GM18508 (cell line): ENCODE data around the gene NELFB.

Experiments
- ATAC-seq: cut with Tn5 transposase; IDR thresholded peaks from one replicate; pipeline ENCODE4 v1.9.1; 2021; ENCODE audit warnings: moderate number of reproducible peaks; ENCODE audit not compliant: insufficient read depth, unreplicated experiment

NELFB gene

DNA sequence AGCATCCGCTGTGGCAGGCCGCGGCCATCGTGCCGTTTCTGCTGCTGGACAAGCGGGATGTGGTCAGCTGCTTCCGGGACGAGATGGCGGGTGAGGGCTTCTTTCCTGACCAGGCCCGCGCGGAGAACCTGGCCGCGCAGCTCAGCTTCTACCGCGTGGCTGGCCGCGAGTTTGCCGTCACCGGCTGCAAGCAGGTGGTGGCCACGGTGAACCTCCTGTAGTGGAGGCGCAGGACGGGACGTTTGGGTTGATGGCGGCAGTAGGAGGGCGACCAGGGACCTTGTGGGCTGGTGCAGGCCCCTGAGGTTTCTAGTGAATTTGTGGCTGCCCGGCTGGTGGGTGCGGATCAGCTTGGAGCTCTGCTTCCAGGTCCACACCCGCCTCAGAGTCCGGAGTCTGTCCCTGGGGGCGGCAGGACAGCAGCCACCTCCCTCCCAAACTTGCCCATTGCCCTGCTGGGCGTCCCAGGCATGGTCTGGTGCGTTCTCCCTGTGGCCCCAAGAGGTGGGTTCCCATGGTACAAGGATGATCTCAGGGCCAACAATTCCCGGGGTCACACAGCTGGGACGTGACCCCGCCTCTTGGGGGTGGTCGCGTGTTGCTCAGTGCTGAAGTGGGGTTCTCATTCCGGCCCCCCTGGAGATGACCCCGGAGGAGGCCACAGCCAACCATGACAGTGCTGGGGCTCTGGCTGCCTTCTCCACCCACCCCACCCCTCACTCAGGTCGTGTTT lies 24.8 kb downstream of the NELFB start:
- no peak for ATAC-seq

DNA sequence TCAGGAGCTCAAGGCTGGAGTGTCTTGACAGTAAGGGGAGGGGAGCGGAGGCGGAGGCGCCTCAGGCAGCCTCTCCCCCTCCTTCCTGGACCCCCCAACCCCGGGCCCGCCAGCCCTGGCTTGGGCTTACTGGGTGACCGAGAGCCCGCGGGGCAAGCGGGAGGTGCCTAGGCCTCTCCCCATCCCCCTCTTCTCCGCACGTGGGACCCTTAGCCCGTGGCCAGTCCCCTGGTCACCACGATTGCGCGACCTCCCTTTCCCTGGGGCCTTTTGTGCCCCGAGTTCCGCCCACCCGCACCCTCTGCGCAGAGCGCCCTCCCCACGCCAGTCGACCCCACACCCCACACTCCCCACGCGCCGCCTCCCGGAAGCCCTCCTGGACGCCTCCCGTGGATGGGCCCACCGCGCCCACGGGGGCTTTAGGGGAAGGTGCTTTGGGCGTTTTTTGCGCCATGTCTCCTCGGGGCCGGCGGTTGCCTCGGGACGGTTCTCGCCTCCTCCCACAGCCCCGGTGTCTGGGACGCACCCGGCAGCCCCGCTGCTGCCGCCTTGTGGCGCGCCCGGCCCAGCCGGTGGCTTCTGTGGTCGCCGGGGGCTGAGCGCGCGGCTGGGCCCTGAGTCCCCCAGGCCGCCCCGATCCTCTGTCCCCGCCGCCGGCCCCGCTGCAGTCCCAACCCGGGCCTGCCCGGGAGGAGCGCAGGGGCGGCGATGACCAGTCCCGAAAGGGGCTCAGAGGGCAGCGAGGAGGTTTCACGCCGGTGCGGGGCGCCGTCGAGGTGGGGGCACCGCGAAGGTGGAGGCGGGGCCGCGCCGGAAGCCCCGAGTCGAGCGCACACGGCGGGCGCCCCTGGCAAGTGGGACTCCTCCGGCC lies 25.6 kb downstream of the NELFB start:
- ATAC-seq = no peak

DNA sequence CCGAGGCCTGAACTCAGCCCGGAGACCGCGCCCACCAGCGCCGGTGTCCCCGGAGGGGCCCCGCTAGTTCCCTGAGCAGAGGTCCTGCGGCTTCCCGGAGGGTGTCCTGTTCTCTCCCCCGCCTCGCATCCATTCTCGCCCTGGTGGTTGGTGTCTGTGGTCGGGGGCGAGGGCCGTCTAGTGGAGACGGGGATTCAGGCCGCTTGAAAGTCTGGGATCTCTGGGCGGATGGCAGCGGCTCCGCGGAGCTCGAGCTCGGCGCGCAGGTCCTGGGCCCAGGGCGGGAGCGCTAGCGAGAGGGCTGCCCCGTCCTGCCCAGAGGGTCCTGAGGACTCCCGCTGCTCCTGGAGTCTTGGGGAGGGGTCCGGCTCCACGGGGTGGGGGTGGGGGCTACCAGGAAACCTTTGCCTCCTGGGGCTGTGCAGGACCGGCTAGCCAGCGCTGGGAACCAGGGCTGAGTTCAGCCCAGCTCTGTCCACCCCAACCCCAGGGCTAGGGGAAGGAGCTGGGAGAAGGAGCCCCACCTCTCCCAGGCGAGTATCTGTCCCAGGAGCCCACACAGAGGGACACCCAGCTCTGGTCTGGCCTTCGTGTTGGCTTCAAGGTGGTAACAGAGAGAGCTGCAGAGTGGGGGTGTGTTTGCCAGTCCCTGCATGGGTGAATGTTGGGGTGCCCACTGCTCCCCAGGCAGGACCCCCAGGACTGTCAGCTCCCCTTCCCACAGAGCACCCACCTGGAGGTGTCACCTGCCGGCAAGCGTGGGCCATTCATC lies 26.4 kb downstream of the NELFB start:
- no peak for ATAC-seq

DNA sequence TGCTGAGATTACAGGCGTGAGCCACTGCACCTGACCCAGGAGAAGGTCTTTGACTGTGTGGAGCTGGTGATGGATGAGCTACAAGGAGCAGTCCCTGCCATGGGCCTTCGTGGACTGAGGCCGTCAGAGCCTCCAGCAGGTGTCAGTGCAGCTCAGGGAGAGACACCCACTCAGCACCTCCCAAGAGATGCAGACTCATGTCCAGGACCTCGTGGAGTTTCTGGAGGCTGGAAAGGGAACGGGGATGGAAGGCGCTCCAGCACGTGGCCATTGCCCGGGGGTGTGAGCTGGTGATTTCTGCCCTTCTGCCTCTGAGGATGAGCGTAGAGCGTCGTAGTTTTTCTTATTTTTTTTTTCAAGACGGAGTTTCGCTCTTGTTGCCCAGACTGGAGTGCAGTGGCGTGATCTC lies 31.9 kb downstream of the NELFB start:
- ATAC-seq = no peak

DNA sequence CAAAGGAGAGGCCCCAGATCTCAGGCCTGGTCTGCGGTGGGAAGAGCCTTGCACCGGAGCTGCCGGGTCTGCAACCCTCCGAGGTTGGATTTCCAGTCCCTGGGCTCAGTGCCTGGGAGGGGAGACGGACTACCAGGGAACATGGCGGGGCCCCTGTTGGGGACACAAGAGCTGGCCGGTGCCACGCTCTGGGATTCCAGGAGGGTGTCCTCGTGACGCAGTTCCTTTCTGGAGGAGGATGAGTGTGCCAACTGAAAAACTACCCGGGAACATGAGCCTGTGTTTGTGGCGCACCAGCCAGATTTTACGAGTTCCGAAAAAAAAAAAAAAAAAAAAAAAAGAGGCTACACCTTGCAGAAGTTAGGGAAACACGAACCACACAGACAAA lies 38.0 kb downstream of the NELFB start:
- no peak for ATAC-seq

DNA sequence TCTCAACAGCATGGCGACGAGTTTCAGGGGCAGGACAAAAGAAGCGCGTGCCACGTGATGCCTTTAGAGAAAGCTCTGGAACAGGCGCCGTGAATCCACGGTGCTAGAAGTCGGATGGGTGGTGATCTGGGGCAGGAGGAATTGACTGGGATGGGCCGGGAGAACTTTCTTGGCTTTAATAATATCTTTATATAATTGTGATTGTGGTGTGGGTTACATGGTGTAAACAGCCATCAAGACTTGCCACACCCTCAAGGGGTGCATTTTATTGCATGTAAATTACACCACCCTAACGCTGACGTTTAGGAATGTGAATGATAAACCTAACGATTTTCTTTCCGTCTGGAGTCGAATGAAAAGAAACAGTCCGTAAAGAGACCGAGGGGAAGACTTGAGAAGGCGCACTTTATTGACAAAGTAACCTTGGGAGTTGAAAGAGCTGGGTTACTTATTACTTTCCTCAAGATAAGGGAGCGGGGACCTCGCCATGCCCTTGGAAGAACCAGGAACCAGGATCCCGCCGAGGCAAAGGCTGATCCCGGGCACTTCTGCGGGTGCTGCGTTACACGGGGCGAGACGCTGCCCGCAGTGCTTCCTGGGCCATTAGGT lies 38.5 kb downstream of the NELFB start:
- no peak for ATAC-seq

DNA sequence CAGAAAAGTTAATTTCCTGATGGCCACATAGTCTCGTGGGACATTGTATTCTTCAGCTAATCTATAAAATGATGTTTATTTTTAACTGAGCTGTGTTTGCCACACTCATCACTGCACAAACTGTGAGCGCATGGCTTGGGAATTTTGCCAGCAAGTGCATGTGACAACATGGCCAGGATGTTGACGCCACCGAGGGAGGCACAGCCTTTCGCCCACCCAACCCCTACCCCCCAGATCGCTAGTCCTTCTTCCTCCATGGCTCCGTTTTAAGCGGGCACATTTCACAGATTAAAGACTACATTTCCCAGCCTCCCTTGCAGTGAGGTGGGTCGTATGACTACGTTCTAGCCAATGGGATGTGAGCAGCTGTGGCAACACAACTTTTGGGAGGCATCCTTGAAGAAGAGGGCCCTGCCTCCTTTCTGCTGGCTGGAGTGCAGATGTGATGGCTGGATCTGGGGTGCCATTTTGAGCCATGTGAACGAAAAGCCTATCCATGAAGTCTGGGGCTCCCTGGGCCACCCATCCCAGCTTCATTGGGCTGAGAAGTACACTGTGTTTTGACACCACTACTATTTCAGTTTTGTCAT lies 39.1 kb downstream of the NELFB start:
- no peak for ATAC-seq

DNA sequence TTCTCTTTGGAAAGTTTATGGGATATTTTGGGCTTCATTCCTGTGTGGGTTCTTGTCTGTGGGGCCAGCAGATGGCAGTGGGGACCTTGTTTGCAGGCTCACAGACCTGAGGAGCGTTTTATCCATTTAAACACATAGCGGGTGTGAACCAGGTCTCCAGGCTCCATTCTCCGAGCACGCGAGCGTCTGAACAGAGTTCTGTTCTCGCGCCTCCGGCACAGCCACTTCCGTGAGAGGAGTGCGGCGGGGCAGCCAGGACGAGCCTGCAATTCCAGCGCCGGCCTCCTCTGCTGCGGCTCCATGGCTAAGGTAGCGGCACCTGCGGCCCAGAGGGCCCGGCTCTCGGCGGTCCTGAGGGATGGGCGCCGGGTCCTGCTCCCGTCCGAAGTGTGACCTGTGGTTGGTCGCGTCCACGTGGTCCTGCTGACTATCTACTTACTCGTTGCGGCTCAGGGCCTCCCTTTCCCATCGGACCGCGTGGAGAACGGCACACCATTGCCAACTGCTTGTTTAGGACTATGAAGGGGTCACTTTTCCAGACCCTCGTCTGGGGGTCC lies 39.6 kb downstream of the NELFB start:
- no peak for ATAC-seq

DNA sequence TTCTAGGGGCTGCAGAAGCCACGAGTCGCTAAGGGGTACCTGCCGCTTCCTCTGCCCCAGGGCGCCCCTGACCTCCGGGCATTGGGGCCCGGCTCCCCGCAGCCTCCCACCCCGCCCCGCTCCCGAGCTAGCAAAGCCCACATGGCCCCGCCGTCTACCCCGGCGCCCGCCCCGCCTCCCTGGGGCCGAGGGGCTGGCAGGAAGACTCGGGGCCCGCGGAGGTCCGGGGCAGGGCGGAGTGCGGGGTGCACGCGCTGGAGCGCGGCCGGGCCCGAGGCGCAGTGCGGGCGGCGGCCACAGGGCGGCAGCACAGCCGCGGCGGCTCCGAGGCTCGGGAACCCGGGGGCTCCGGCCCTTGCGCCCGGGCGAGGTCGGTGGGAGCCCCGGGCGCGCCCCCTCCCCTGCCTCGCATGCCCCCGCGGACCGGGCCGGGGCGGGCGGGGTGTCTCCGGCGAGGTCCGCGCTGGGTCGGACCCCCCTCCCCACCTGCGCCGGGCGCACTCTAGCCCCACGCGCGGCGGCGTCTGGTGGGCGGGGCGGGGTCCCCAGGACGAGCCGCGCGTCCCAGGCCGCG lies 40.2 kb downstream of the NELFB start:
- ATAC-seq = no peak

DNA sequence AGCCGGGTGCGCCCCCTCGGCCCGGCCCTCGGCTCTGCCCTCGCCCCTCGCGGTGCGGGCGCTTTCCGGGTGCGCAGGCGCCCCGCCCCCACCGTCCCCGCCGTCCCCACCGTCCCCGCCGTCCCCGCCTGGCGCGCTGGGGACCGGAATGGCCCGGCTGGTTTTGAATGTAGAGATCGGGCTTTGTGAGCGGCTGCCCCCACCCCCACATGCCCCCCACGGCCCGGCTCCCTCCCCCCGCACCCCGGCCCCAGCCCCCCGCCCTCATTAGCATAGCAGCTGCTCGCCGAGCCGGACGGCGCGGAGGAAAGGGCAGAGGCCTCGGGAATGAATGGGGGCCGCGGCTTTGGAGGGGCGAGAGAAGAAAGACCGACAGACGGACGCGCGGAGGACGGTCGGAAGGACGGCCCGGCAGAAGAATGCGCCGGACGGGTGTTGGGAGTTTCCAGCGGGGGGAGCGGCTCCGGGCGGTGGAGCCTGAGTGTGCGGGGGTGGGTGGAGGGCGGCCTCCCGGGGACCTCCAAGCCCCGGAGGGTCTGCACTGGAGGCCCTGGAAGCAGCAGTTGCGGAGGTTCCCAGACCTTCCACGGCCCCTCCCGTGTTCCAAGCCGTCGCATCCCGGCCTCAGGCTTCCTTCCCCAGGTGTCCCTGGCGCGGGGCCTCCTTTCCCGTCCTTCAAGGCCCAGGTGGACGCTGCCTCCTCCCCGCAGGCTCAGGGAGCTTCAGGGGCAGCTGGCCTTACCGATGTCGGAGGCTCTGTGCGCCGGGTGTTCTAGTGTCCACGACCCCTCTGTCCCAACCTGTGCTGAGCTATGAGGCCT lies 40.9 kb downstream of the NELFB start:
- ATAC-seq = no peak

DNA sequence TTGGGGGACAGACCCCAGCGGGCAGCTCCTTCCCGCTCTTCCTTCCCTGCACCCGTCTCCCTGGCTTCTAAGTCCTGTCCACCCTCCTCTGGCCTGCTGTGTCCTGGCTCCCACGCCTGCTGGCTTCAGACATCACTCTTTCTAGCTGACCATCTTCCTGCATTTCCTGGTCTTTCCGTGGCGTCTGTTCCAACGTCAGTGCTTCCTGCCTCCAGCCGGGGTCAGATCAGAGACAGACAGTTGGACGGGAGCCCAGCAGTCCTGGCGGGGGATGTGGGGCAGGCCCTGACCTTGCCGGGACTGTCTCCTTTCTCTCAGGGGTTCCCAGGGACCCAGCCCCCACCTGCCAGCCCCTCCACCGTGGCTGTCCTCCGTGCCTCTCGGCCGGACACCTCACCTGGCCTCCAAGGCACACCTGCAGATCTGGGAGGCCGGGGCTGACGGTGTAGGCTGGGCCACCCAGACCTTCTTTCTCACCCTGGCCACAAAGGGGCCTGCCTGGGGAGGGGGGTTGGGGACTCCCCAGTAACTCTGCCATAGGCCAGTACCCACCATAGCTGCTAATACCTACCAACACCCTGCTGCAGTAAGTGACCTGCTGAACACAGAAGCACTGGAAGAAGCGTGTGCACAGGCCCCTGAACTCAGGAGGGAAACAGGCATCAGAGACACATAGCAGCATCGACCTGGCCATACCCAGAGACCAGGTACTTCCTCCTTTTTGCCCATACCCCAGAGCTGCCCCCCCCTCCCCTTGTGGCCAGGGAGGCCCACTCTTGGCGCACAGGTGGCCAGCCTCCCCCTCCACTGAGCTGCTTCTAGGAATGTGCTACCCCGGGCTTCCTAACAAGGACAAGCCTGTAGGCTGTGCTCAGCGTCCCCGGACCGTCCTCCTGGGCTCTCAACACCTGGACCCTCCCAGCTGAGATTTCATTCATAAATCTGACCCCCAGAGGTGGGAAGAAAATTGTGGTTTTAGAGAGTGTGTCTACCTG lies 41.8 kb downstream of the NELFB start:
- ATAC-seq = no peak

DNA sequence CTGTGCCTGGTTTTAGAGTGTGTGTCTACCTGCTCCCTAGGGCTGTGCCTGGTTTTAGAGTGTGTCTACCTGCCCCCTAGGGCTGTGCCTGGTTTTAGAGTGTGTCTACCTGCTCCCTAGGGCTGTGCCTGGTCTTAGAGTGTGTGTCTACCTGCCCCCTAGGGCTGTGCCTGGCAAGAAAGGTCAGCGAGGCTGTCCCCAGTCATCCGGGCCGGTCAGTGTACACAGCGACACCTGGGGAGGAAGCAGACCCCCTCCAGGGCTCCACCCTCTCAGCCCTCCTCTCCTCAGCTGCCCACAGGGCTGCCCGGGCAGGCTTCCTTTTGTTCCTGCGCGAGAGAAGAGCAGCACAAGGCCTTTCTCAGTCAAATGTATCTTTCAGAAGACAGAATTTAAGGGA lies 42.8 kb downstream of the NELFB start:
- no peak for ATAC-seq

DNA sequence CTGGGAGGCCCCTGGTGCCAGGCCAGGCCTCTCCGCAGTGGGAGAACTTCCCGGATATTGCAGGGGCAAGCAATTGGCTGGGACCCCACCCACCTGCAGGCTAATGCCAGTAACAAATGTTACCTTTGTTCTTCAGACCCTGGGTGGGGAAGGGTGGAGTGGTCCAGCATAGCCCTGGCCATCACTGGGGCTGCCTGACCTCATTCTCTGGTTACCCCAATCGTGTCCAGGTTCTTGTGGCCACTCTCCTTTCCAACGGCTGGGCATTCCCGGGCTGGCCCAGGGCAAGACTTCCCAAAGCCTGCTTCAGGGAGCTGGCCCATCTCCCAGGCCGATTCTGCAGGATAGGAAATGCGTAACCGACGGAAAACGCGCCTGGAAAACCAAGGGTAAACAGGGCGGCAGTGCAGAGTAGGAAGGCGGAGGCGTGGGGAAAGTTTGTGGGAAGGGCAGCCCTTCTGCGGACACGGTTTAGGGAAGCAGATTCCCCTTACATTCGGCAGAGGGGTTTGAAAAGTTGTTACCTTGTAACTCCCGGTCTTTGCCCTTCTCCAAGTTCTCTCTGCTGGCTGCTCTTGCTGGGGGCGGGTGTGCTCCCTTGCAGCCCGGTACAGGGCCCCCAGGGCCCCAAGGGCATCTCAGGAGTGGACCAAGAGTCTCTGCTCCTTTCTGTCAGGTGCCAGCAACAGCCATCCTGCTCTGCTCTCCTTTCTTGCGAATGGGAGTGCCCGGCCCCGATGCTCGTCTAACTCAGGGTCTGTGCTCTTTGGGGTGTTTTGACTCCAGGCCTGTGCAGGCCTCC lies 43.5 kb downstream of the NELFB start:
- ATAC-seq = no peak

DNA sequence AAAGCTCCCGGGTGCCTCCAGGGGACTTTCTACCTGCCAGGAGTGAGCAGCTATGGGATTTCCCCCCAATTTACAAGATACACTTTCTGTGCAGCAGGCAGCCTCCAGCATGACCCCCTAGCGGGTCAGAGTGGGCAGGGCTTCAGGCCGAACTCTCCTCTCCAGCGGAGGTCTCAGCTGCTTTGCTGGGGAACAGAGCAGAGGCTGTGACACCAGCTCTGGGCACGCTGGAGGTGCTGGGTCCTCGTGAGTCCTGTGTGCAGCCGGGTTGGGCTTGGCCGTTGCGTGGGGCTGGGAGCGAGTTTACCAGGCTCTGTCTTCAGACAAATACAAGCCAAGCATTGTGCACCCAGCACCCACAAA lies 44.1 kb downstream of the NELFB start:
- no peak for ATAC-seq

DNA sequence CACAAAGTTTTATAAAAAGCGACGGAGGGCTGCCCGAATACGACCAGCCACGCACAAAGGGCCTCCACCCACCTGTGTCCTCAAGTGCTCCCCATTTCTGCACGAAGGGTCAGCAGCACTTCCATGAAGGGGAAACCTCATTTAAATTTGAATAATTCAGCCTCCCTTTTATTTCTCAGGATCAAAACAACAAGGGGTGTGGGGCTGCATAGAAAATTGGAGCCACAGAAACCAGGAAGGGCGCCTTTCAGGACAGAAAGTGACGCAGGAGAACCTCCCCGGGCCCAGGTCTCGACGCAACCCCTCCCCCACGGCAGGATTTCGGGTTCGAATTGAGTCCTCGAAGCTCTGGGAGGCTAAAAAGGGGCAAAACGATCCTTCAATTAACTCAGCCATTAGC lies 44.8 kb downstream of the NELFB start:
- no peak for ATAC-seq

DNA sequence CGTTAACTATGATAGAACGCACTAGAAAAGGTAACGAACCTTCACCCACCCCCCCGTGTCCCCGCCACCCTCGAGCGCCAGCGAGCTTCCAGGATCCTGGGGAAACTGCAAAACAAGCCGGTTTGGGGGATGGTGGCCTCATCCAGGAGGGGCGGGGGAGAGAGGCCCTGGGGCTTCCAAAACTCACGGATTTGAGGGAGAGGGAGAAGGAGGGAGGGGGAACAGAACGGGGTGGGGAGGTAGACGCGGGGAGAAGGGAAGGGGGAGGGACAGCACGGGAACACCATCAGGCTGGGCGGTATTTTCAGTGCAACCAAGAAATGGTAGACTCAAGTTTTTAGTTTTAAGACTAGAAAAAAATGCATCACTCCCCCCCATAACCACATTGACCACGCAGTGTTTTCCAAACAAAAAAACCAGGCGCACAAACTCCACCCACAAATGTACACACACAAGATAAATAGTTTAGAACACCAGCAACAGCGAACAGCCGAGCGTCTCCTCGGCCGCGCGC lies 45.5 kb downstream of the NELFB start:
- no peak for ATAC-seq
